Keratinocyte (primary cell): ENCODE data around the gene MGAT4A. TPM values are rescaled to one million over a fixed set of nuclear protein-coding genes. Genes with fewer than 3 reads are reported as not detected.

Experiments
- DNase-seq: peaks from one replicate; pipeline ENCODE4 v3.0.0-alpha.2; 2011; ENCODE audit warnings: low read depth, missing footprints, low spot score
- FAIRE-seq: peaks from 2 replicates; lab custom pipeline; 2011; peaks lifted over from hg19 to GRCh38; lab: Jason Lieb, UNC
- H2AFZ ChIP-seq: 2 replicates; pipeline ENCODE4 v1.6.0; 2012; ENCODE audit warnings: low read length, control low read depth, inconsistent platforms; ENCODE audit not compliant: control insufficient read depth
- H3K27ac ChIP-seq: 2 replicates; pipeline ENCODE4 v1.5.1; 2011; ENCODE audit warnings: low read length; ENCODE audit not compliant: control insufficient read depth, insufficient read depth
- H3K27me3 ChIP-seq: 3 replicates; pipeline ENCODE4 v1.6.0; 2011; ENCODE audit warnings: low read length; ENCODE audit not compliant: control insufficient read depth, insufficient read depth; ENCODE audit errors: extremely low read depth
- H3K36me3 ChIP-seq, 2 experiments: 2 replicates in 1 of 2; 3 replicates in 1 of 2; pipeline ENCODE4 v1.5.1; 2011; ENCODE audit warnings: low read length in 2 of 2, mild to moderate bottlenecking in 1 of 2; ENCODE audit not compliant: control insufficient read depth in 2 of 2, insufficient read depth in 2 of 2; ENCODE audit errors: extremely low read depth in 1 of 2
- H3K4me1 ChIP-seq: 3 replicates; pipeline ENCODE4 v1.5.1; 2011; ENCODE audit warnings: low read length; ENCODE audit not compliant: control insufficient read depth, insufficient read depth; ENCODE audit errors: extremely low read depth
- H3K4me2 ChIP-seq: 3 replicates; pipeline ENCODE4 v1.6.0; 2011; ENCODE audit warnings: low read depth, low read length; ENCODE audit not compliant: control insufficient read depth, insufficient read depth; ENCODE audit errors: extremely low read depth
- H3K4me3 ChIP-seq, 3 experiments: fragments of 200-600 bp in 1 of 3; sonication (generic) in 1 of 3; 2 replicates in 2 of 3; 3 replicates in 1 of 3; pipeline ENCODE4 v1.5.1; 2011 to 2016; ENCODE audit warnings: low read length in 3 of 3, mild to moderate bottlenecking in 3 of 3, control low read depth in 2 of 3, inconsistent platforms in 1 of 3, low read depth in 1 of 3, mixed read lengths in 1 of 3, mixed run types in 1 of 3, moderate library complexity in 1 of 3; ENCODE audit not compliant: control insufficient read depth in 2 of 3, insufficient read depth in 2 of 3; ENCODE audit errors: extremely low read depth in 1 of 3
- H3K79me2 ChIP-seq: 2 replicates; pipeline ENCODE4 v1.6.0; 2012; ENCODE audit warnings: low read length; ENCODE audit not compliant: control insufficient read depth, insufficient read depth
- H3K9ac ChIP-seq: 3 replicates; pipeline ENCODE4 v1.6.0; 2011; ENCODE audit warnings: low read length; ENCODE audit not compliant: control insufficient read depth, insufficient read depth; ENCODE audit errors: extremely low read depth
- H3K9me1 ChIP-seq: 3 replicates; pipeline ENCODE4 v1.6.0; 2011; ENCODE audit warnings: low read length; ENCODE audit not compliant: control insufficient read depth, insufficient read depth; ENCODE audit errors: extremely low read depth
- H3K9me3 ChIP-seq: 2 replicates; pipeline ENCODE4 v1.5.1; 2012; ENCODE audit warnings: low read depth, low read length; ENCODE audit not compliant: control insufficient read depth
- H4K20me1 ChIP-seq: 3 replicates; pipeline ENCODE4 v1.6.0; 2011; ENCODE audit warnings: low read length; ENCODE audit not compliant: control insufficient read depth, insufficient read depth; ENCODE audit errors: extremely low read depth
- CTCF ChIP-seq, 3 experiments: IDR thresholded peaks in 1 of 3; conservative IDR thresholded peaks in 1 of 3; optimal IDR thresholded peaks in 1 of 3; 2 replicates in 2 of 3; 3 replicates in 1 of 3; pipeline versions ENCODE3 to v1.5.1; 2011; ENCODE audit warnings: low read length in 3 of 3, mild to moderate bottlenecking in 3 of 3, moderate library complexity in 2 of 3, control low read depth in 1 of 3, inconsistent platforms in 1 of 3; ENCODE audit not compliant: insufficient read depth in 2 of 3; ENCODE audit errors: extremely low read depth in 1 of 3
- EZH2 ChIP-seq: IDR thresholded peaks from one replicate; pipeline ENCODE4 v1.6.1; 2012; ENCODE audit warnings: inconsistent platforms, mild to moderate bottlenecking, low read length, moderate library complexity
- dilution Hi-C: fragments of 300-500 bp; cut with MboI; formaldehyde crosslinking; loops from one replicate; pipeline ENCODE4 v1.7.0; 2020; ENCODE audit warnings: low sequenced_read_pairs; ENCODE audit not compliant: extremely low pct_ligation_motif_present
- polyA minus RNA-seq, 3 experiments: library from RNA; depleted of rRNA, polyadenylated mRNA; stranded (reverse); fragments of >200 nt; gene quantifications; 1 replicate in 1 of 3; 2 replicates in 1 of 3; 3 replicates in 1 of 3; pipeline ENCODE4 v1.2.3, GENCODE V29; 2011
- polyA plus RNA-seq, 5 experiments: library from polyadenylated mRNA; depleted of rRNA in 3 of 5; stranded (reverse) in 3 of 5; stranded (forward) in 1 of 5; unstranded in 1 of 5; fragments of >200 nt; gene quantifications; 1 replicate in 1 of 5; 2 replicates in 3 of 5; 3 replicates in 1 of 5; pipeline versions ENCODE4 v1.2.1 to v1.2.3, GENCODE V29; 2011 to 2012; ENCODE audit warnings: missing spikeins in 2 of 5, low read depth in 1 of 5, low replicate concordance in 1 of 5

The MGAT4A gene
- polyA plus RNA-seq (0.17 to 0.81 TPM (median 0.27 TPM) in 3 replicates), polyA minus RNA-seq (0.10 to 0.74 TPM (median 0.40 TPM) in 3 replicates)
- 2.5 TPM for polyA plus RNA-seq (2011; ENCODE audit: low read depth)
- polyA plus RNA-seq (2011; cell fraction: cytosol; rRNA removed), result 0.12 and 1.1 TPM in 2 replicates
- polyA plus RNA-seq (2011; cell fraction: nucleus; rRNA removed), result 0.23 and 0.67 TPM in 2 replicates
- polyA plus RNA-seq (2012; ENCODE audit: low replicate concordance), result 0.22 and 1.7 TPM in 2 replicates
- 0.38 TPM for polyA minus RNA-seq (2011; cell fraction: cytosol; rRNA and poly(A)+ RNA removed)
- polyA minus RNA-seq (2011; cell fraction: nucleus; rRNA and poly(A)+ RNA removed), result 0.32 and 0.54 TPM in 2 replicates

- Histone ChIP-seq H3K36me3 (no peaks in the 10 kb centered on the region), H3K4me2 (peak within 1 kb of the TSS; percentile 93), H3K9me1 (no peaks in the 10 kb centered on the region), H3K4me3 (peak within 1 kb of the TSS; percentile 45 to 72 (median 67)), H3K9me3 (no peaks in the 10 kb centered on the region), H3K4me1 (peaks cover 7% of the 10 kb centered on the region), H2AFZ (peak within 1 kb of the TSS; percentile 49), H3K9ac (peak within 1 kb of the TSS; percentile 64), H3K27ac (no peak within 1 kb of the TSS), H3K79me2 (no peaks in the 10 kb centered on the region), H4K20me1 (no peaks in the 10 kb centered on the region), H3K27me3 (peaks cover 5% of the 10 kb centered on the region)
- no peak for FAIRE-seq
- DNase-seq, result no peak
- TF ChIP-seq CTCF (optimal IDR thresholded peaks at IDR 0.05 in 1 of 3, IDR thresholded peaks at IDR 0.05 in 1 of 3, conservative IDR thresholded peaks at IDR 0.05 in 1 of 3; ENCODE audit: extremely low read depth in 1 of 3, insufficient read depth in 2 of 3, low read length in 3 of 3), result no peak
- TF ChIP-seq EZH2, result no peak
- dilution Hi-C loops, result no loop called here
Measured at GRCh38 chr2:98731041-98731893, at the start of gene MGAT4A. Gene MGAT4A (minus strand): TSS chr2:98731132. CDS start chr2:98726332, 4,800 bp downstream.

GRCh38 chr2:98778741-98779483 lies 48.0 kb upstream of the MGAT4A start:
- H3K27ac ChIP-seq, result no peak overlapping the region

More at GRCh38 chr2:98778741-98779483, 48.0 kb upstream of the MGAT4A start:
- no peaks in the 10 kb centered on the region for H3K27me3 ChIP-seq
- FAIRE-seq, result no peak
- dilution Hi-C loops, result no loop called here
- no peak overlapping the region for H3K4me2 ChIP-seq
- no peak overlapping the region for H3K4me3 ChIP-seq
- H2AFZ ChIP-seq, result no peak overlapping the region
- H4K20me1 ChIP-seq, result no peaks in the 10 kb centered on the region
- DNase-seq, result no peak
- no peaks in the 10 kb centered on the region for H3K9me1 ChIP-seq
- no peak for TF ChIP-seq EZH2
- TF ChIP-seq CTCF (optimal IDR thresholded peaks at IDR 0.05 in 1 of 3, IDR thresholded peaks at IDR 0.05 in 1 of 3, conservative IDR thresholded peaks at IDR 0.05 in 1 of 3; ENCODE audit: extremely low read depth in 1 of 3, insufficient read depth in 2 of 3, low read length in 3 of 3), result no peak
- no peaks in the 10 kb centered on the region for H3K79me2 ChIP-seq
- no peak overlapping the region for H3K9ac ChIP-seq
- no peaks in the 10 kb centered on the region for H3K9me3 ChIP-seq
- H3K36me3 ChIP-seq, result no peaks in the 10 kb centered on the region
- H3K4me1 ChIP-seq, result peaks cover 8% of the 10 kb centered on the region
